ENCODE data around the gene FNBP1L.

Gene FNBP1L

GRCh38 chr1:93595743-93596142 is 147.8 kb downstream of the FNBP1L start:
- no peak for DNase-seq

- DNase-seq = no peak
Observed at GRCh38 chr1:93596329-93597089, 148.6 kb downstream of the FNBP1L start.

- DNase-seq = no peak
Observed at GRCh38 chr1:93597709-93598108, 149.8 kb downstream of the FNBP1L start.

- no peak for DNase-seq
Observed at GRCh38 chr1:93598396-93598795, 150.5 kb downstream of the FNBP1L start.

- no peak for DNase-seq
Observed at GRCh38 chr1:93598861-93599439, 151.0 kb downstream of the FNBP1L start.

GRCh38 chr1:93599479-93599878 is 151.6 kb downstream of the FNBP1L start:
- no peak for DNase-seq

- DNase-seq = no peak
Observed at GRCh38 chr1:93600663-93601062, 152.7 kb downstream of the FNBP1L start.

- no peak for DNase-seq
Observed at GRCh38 chr1:93601686-93602085, 153.8 kb downstream of the FNBP1L start.

- no peak for DNase-seq
Observed at GRCh38 chr1:93602101-93602500, 154.2 kb downstream of the FNBP1L start.

GRCh38 chr1:93603106-93603505 is 155.2 kb downstream of the FNBP1L start:
- DNase-seq = no peak

GRCh38 chr1:93603601-93604000 is 155.7 kb downstream of the FNBP1L start:
- DNase-seq = no peak
